ENCODE results near the gene MUC5B.

Gene MUC5B

GRCh38 chr11:1223346-1224110, 662 bp downstream of the MUC5B start:
- no peak for DNase-seq (ENCODE audit: low read depth)
- no peak overlapping the region for H3K4me3 ChIP-seq (ENCODE audit: low read depth, low read length)
- TF ChIP-seq CTCF (IDR thresholded peaks at IDR 0.05; ENCODE audit: insufficient read depth, low read depth, low read length, missing control alignments), result no peak

- no peak for TF ChIP-seq CTCF (IDR thresholded peaks at IDR 0.05; ENCODE audit: insufficient read depth, low read depth, low read length, missing control alignments)
- no peak overlapping the region for H3K4me3 ChIP-seq (ENCODE audit: low read depth, low read length)
- DNase-seq (ENCODE audit: low read depth), result no peak
These were observed 1.2 kb downstream of the MUC5B start for GRCh38 chr11:1224111-1224490.

- no peak for TF ChIP-seq CTCF (IDR thresholded peaks at IDR 0.05; ENCODE audit: insufficient read depth, low read depth, low read length, missing control alignments)
These were observed 1.9 kb downstream of the MUC5B start for GRCh38 chr11:1224491-1225385.

GRCh38 chr11:1225386-1226225, 2.7 kb downstream of the MUC5B start:
- TF ChIP-seq CTCF (IDR thresholded peaks at IDR 0.05; ENCODE audit: insufficient read depth, low read depth, low read length, missing control alignments), result no peak
- no peak for DNase-seq (ENCODE audit: low read depth)
- H3K4me3 ChIP-seq (ENCODE audit: low read depth, low read length), result no peak overlapping the region

More at GRCh38 chr11:1224491-1225385, 1.9 kb downstream of the MUC5B start:
- H3K4me3 ChIP-seq (ENCODE audit: low read depth, low read length), result no peak overlapping the region
- no peak for DNase-seq (ENCODE audit: low read depth)

GRCh38 chr11:1226226-1226985, 3.5 kb downstream of the MUC5B start:
- no peak for DNase-seq (ENCODE audit: low read depth)
- H3K4me3 ChIP-seq (ENCODE audit: low read depth, low read length), result no peak overlapping the region
- peak; percentile 14 for TF ChIP-seq CTCF (IDR thresholded peaks at IDR 0.05; ENCODE audit: insufficient read depth, low read depth, low read length, missing control alignments)

- no peak for DNase-seq (ENCODE audit: low read depth)
- no peak overlapping the region for H3K4me3 ChIP-seq (ENCODE audit: low read depth, low read length)
- no peak for TF ChIP-seq CTCF (IDR thresholded peaks at IDR 0.05; ENCODE audit: insufficient read depth, low read depth, low read length, missing control alignments)
These were observed 4.2 kb downstream of the MUC5B start for GRCh38 chr11:1226986-1227550.

All from GM12865 (cell line).